Nephron (organoid): ENCODE results near the gene ERBB4.

Experiments used
- H3K27ac Mint-ChIP-seq, 3 experiments: 2 replicates each; pipeline ENCODE4 v1.8.0; 2020; ENCODE audit warnings: mixed read lengths in 3 of 3, mild to moderate bottlenecking in 2 of 3, moderate library complexity in 1 of 3
- H3K27me3 Mint-ChIP-seq: 2 replicates; pipeline ENCODE4 v1.8.0; 2021; ENCODE audit warnings: low read depth, mild to moderate bottlenecking, moderate library complexity, mixed read lengths
- H3K36me3 Mint-ChIP-seq: 2 replicates; pipeline ENCODE4 v1.8.0; 2020; ENCODE audit warnings: low read depth, mixed read lengths
- H3K4me1 Mint-ChIP-seq: 2 replicates; pipeline ENCODE4 v1.8.0; 2020; ENCODE audit warnings: mixed read lengths
- H3K4me3 Mint-ChIP-seq, 3 experiments: 2 replicates each; pipeline ENCODE4 v1.8.0; 2020; ENCODE audit warnings: mild to moderate bottlenecking in 3 of 3, mixed read lengths in 3 of 3, moderate library complexity in 2 of 3
- H3K9me3 Mint-ChIP-seq: 2 replicates; pipeline ENCODE4 v1.8.0; 2020; ENCODE audit warnings: mixed read lengths
- TF ChIP-seq, protein P1 (sequence below), 3 experiments: fragments of 200-600 bp; sonication (generic); IDR thresholded peaks; one replicate each; pipeline ENCODE4 v1.5.0; 2021; ENCODE audit warnings: antibody characterized with exemption in 3 of 3; ENCODE audit not compliant: unreplicated experiment in 3 of 3

ERBB4 gene

DNA sequence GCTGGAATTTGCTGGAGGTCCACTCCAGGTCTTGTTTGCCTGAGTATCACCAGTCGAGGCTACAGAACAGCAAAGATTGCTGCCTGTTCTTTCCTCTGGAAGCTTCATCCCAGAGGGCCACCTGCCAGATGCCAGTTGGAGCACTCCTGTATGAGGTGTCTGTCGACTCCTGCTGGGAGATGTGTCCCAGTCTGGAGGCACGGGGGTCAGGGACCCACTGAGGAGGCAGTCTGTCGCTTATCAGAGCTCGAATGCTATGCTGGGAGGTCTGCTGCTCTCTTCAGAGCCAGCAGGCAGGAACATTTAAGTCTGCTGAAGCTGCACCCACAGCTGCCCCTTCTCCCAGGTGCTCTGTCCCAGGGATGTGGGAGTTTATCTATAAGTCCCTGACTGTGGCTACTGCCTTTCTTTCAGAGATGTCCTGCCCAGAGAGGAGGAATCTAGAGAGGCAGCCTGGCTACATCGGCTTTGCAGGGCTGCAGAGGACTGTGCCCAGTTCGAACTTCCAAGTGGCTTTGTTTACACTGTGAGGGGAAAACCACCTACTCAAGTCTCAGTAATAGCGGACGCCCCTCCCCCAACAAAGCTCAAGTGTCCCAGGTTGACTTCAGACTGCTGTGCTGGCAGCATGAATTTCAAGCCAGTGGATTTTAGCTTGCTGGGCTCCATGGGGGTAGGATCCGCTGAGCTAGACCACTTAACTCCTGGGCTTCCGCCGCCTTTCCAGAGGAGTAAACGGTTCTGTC, 301.1 kb downstream of the ERBB4 start:
- no peaks in the 10 kb centered on the region for H3K27me3 Mint-ChIP-seq
- TF ChIP-seq, protein P1, sequence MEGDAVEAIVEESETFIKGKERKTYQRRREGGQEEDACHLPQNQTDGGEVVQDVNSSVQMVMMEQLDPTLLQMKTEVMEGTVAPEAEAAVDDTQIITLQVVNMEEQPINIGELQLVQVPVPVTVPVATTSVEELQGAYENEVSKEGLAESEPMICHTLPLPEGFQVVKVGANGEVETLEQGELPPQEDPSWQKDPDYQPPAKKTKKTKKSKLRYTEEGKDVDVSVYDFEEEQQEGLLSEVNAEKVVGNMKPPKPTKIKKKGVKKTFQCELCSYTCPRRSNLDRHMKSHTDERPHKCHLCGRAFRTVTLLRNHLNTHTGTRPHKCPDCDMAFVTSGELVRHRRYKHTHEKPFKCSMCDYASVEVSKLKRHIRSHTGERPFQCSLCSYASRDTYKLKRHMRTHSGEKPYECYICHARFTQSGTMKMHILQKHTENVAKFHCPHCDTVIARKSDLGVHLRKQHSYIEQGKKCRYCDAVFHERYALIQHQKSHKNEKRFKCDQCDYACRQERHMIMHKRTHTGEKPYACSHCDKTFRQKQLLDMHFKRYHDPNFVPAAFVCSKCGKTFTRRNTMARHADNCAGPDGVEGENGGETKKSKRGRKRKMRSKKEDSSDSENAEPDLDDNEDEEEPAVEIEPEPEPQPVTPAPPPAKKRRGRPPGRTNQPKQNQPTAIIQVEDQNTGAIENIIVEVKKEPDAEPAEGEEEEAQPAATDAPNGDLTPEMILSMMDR (IDR thresholded peaks at IDR 0.05; ENCODE audit: unreplicated experiment in 3 of 3) = no peak
- H3K4me1 Mint-ChIP-seq = no peaks in the 10 kb centered on the region
- H3K36me3 Mint-ChIP-seq = peaks cover 5% of the 10 kb centered on the region
- H3K4me3 Mint-ChIP-seq = no peak overlapping the region
- H3K27ac Mint-ChIP-seq = no peak overlapping the region
- H3K9me3 Mint-ChIP-seq = no peaks in the 10 kb centered on the region

DNA sequence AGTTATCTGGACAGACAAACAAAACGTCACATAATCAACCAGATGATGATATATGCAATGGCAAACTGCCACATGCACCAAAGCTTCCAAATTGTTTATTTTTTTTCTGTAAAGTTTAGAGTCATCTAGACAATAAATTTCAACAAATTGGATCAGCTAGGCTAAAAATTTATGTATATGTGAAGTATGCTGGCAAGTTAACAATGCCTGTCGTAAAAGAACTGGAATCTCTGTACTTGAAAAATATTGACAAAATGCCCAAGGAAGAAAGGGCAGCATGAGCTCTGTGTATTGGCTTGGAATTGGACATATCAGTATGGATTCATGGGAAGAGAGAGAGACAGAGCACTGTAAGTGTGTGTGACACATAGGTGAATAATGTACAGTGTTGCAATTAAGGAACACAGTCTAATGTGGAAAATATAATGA, 309.8 kb downstream of the ERBB4 start:
- Mint-ChIP-seq H3K4me3 (no peak overlapping the region), H3K36me3 (no peaks in the 10 kb centered on the region), H3K4me1 (peaks cover 25% of the 10 kb centered on the region), H3K27me3 (no peaks in the 10 kb centered on the region), H3K9me3 (no peaks in the 10 kb centered on the region), H3K27ac (peak overlapping the region in 1 of 3 experiments; percentile 22)
- TF ChIP-seq, protein P1 (IDR thresholded peaks at IDR 0.05; ENCODE audit: unreplicated experiment in 3 of 3) = no peak

DNA sequence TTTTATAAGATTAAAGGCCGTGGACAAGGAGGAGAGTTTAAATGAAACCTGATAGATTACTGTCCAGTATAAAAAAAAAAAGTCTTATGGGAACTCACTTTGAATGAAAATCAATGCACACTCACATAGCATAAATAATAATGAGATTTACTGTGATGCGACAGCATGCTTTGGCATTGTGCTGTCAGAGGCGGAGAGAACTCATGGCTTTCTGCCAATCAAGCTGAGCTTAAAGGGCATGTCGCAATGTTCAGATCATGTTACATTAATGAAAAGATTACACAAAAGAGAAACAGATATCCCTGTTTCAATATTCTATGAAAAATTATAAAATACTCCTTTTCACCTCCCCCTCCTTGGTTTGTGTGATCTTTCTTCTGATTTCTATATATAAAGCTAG, 310.8 kb downstream of the ERBB4 start:
- no peak overlapping the region for H3K4me3 Mint-ChIP-seq

DNA sequence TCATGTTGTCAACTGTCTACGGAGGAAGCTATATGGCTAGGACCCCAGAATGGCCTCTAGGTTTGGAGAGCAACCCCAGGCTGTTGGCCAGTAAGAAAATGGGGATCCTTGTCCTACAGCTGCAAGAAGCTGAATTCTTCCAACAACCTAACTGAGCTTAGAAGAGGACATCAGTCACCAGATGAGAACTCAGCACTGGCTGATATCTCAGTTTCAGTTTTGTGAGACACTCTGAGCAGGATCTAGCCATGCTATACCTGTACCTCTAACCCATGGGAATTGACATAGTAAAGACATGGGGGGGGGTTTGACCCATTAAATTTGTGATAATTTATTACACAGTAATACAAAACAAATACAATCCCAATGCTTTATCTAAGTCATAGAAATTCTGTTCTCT, 312.5 kb downstream of the ERBB4 start:
- Mint-ChIP-seq H3K27me3 (peaks cover 4% of the 10 kb centered on the region), H3K9me3 (no peaks in the 10 kb centered on the region), H3K4me3 (no peak overlapping the region), H3K4me1 (peaks cover 25% of the 10 kb centered on the region), H3K27ac (no peak overlapping the region), H3K36me3 (no peaks in the 10 kb centered on the region)
- TF ChIP-seq, protein P1 (IDR thresholded peaks at IDR 0.05; ENCODE audit: unreplicated experiment in 3 of 3) = no peak

More for the DNA sequence above, 310.8 kb downstream of the ERBB4 start:
- H3K27ac Mint-ChIP-seq = no peak overlapping the region
- H3K27me3 Mint-ChIP-seq = peaks cover under 1% of the 10 kb centered on the region
- H3K9me3 Mint-ChIP-seq = no peaks in the 10 kb centered on the region
- peaks cover 25% of the 10 kb centered on the region for H3K4me1 Mint-ChIP-seq
- TF ChIP-seq, protein P1 (IDR thresholded peaks at IDR 0.05; ENCODE audit: unreplicated experiment in 3 of 3) = no peak
- H3K36me3 Mint-ChIP-seq = no peaks in the 10 kb centered on the region

DNA sequence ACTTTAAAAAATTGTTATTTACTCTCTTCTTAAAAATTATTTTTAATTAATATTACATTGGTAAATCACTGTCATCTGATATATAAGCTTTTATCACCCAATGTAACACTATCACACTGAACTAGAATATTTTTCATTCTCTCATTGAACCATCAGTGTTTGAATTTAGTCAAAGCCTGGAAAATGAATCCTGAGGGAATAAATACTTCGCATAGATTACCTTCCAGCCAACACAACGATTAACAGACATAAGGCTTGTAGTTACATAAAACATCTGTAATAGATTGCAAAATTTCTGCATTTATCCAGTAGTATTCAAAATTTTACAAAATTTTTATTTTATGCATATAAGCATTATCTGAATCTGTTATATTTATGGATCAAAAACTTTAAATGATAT, 314.9 kb downstream of the ERBB4 start:
- Mint-ChIP-seq H3K4me1 (peaks cover 15% of the 10 kb centered on the region), H3K4me3 (no peak overlapping the region), H3K27me3 (peaks cover 4% of the 10 kb centered on the region), H3K9me3 (no peaks in the 10 kb centered on the region), H3K36me3 (no peaks in the 10 kb centered on the region), H3K27ac (no peak overlapping the region)
- TF ChIP-seq, protein P1 (IDR thresholded peaks at IDR 0.05; ENCODE audit: unreplicated experiment in 3 of 3) = no peak

DNA sequence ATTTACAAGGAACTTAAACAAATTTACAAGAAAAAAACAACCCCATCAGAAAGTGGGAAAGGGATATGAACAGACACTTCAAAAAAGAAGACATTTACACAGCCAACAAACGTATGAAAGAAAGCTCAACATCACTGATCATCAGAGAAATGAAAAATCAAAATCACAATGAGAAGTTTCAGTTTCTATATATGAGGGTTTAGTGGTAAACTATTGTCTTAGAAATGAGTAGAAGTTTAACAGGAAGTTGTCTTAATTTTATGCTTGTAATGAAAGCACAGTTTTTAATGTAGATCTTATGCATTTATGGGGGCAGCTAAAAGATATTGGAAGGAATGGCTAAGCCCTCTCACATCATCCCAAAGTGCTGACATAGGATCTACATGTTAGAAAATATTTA, 325.4 kb downstream of the ERBB4 start:
- Mint-ChIP-seq H3K27ac (no peak overlapping the region), H3K27me3 (no peaks in the 10 kb centered on the region), H3K4me1 (no peaks in the 10 kb centered on the region), H3K9me3 (peaks cover 3% of the 10 kb centered on the region), H3K36me3 (no peaks in the 10 kb centered on the region), H3K4me3 (no peak overlapping the region)
- TF ChIP-seq, protein P1 (IDR thresholded peaks at IDR 0.05; ENCODE audit: unreplicated experiment in 3 of 3) = no peak
